GM21528 (cell line): ENCODE measurements around the gene CNTN5.

Experiments used
- ATAC-seq: cut with Tn5 transposase; IDR thresholded peaks from one replicate; pipeline ENCODE4 v1.9.1; 2021; ENCODE audit warnings: mild to moderate bottlenecking, moderate library complexity; ENCODE audit not compliant: unreplicated experiment, low FRiP score

Gene CNTN5

GRCh38 chr11:99489581-99489980, 468.8 kb downstream of the CNTN5 start:
- ATAC-seq = no peak

DNA sequence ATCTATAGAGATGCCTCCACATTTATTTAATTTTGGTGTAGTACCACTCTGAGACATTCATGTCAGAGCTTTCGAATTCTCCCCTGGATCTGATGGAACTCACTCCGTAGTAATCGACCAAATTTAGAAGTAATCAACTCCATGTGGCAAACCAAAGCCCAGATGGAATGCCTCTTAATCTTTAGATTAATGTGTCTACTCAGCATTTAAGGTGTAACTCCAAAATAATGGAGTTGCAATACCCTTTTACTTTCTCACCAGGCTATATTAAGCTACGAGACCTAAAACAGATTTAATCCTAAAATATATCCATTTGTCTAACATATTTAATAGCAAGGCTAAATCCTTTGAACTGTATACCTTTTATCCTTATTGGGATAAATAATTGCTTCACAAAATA, 473.3 kb downstream of the CNTN5 start:
- ATAC-seq = no peak

- no peak for ATAC-seq
Measured at GRCh38 chr11:99501655-99502054, 480.9 kb downstream of the CNTN5 start.

GRCh38 chr11:99505316-99505715, 484.6 kb downstream of the CNTN5 start:
- ATAC-seq = no peak

DNA sequence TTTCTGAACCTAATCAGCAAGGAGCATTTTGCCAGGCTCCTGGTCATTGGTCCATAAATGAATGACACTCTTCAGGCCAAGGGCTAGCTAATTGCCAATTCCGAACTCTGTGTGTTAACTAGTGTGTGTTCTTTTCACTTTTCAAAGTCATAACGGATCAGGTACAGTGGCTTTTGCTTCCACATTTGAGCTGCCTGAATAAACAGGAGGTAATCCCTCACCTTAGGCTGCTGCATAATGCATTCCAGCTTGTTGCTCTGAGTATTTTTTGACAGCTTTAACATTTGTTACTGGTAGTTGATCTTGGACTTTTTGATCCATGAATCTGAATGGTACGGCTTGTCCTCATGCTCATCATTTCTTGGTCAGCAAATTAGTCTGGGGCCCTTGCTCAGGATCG, 485.1 kb downstream of the CNTN5 start:
- ATAC-seq = no peak

GRCh38 chr11:99509863-99510262, 489.1 kb downstream of the CNTN5 start:
- no peak for ATAC-seq

DNA sequence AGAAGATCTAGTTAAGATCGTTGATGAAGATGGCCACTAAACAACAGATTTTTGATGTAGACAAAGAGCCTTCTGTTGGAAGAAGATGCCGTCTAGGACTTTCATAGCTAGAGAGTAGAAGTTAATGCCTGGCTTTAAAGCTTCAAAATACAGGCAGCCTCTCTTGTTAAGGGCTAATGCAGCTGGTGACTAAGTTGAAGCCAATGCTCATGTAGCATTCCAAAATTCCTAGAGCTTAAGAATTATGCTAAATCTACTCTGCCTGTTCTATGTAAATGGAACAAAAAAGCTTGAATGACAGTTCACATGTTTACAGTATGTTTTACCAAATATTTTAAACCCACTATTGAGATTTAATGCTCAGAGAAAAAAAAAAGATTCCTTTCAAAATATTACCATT, 492.6 kb downstream of the CNTN5 start:
- ATAC-seq = no peak

DNA sequence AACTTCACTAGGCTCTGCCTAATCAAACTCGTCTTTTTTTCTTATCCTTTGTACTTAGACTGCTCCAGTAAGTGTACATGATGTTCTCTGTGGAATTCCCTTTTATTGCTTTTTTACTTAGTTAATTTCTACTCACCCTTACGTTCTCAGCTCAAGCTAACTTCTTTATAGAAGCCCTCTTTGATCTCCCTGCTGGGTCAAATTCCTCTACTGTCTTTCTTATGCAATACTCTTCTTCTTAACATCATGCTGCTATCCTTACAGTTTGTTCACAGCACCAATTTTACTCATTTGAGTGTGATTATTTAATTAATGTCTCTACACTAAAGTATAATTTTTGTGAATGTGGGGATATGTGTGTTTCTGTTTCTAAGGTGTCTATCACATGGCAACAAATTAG, 498.3 kb downstream of the CNTN5 start:
- ATAC-seq = no peak

DNA sequence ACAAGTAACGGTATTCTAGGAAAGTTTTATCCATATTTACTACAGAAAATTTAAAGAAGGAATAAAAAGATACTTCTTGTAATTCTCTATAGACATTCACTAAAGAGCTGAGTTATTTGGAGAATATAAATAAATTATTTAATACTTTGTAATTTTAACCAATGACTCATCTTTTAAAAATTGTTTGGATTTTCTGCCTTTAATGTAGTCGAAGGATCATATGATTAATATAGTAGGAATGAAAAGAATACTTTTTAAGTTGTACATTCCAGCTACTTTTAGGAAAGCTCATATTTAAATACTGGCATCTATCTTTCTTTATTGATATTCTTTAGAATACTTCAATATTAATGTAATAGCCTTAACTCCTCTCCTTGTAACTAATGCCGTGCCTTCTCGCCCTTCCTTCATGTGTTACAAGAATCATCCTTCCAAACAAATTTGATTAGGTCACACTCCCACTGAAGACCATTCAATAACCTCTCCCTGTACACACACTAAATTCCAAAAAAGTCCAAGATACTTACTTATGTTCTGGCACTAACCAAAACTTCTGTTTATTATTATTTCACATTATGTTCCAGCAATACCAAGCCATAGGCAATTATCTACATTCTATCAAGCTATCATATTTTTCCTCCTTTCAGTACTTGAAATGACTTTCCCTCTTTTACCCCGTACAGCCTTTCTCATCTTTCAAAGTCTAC, 501.9 kb downstream of the CNTN5 start:
- ATAC-seq = no peak

- no peak for ATAC-seq
Measured at GRCh38 chr11:99531468-99531867, 510.7 kb downstream of the CNTN5 start.

GRCh38 chr11:99534812-99535211, 514.1 kb downstream of the CNTN5 start:
- ATAC-seq = no peak

DNA sequence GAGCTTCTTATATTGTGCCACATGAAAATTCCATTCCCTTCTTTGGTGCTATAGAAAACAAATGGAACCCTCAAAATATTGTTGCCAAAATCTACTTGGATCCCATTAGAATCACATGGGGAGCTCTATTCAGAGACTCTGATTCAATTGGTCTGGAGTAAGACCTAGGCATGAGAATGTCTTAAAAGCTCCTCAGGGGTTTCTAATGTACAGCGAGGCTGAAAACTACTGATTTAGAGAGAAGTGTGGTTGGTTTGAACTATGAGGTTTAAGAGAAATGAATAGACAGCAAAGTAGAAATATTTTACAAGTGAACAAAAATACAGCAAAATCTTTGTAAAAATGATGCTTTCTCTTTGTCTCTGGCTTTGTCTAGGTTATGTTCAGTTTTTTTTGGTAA, 514.7 kb downstream of the CNTN5 start:
- ATAC-seq = peak; percentile 75

DNA sequence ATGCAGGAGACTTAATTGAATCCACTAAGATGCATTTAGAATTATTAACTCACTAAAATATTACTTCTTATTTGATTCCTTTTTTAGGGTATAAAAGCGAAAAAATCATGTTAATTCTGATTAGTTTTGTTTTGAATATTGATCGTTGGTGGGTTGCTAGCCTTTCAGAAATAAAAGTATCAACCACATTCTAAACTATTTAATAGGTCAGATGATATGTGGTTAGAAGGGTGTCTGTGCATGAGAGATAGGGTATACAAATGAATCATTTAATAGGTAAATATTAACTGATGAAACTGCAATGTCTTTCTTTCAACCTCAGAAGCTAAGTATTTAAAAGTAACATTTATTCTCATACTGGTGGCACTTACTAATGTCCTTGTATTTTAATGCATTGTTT, 515.1 kb downstream of the CNTN5 start:
- ATAC-seq = peak; percentile 80

GRCh38 chr11:99537681-99538080, 516.9 kb downstream of the CNTN5 start:
- ATAC-seq = no peak

GRCh38 chr11:99545616-99546015, 524.9 kb downstream of the CNTN5 start:
- no peak for ATAC-seq

GRCh38 chr11:99548264-99548663, 527.5 kb downstream of the CNTN5 start:
- ATAC-seq = no peak

DNA sequence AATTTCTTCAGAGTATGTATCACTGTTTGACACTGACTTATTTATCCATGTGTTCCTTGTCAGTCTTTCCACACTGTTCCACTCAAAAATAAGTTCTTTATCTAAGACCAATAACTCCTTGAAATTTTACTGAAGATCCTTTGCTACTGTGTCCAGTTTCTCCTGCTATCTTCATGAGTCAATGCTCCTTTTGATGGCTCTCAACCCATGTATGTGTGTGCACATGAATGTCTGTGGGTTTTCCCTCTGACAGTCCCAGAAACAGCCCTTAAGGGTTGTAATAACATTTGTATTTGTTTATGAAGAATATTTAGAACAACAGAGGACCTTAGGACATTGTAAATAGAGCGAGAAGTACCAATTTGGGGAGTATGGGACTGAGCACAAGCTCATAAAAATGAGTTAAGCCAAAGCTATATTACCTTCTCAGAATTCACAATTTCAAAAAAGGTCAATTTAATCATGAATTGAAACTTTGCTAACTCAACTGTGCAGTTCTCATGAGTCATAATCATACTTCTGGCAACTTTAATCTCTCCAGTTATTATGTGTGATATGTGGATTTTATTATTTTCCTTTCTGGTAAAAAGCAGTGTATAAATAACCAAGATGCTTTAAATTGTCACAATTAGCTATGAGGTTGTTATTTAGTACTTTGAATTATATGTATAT, 533.6 kb downstream of the CNTN5 start:
- no peak for ATAC-seq

- no peak for ATAC-seq
Measured at GRCh38 chr11:99555486-99555885, 534.7 kb downstream of the CNTN5 start.

DNA sequence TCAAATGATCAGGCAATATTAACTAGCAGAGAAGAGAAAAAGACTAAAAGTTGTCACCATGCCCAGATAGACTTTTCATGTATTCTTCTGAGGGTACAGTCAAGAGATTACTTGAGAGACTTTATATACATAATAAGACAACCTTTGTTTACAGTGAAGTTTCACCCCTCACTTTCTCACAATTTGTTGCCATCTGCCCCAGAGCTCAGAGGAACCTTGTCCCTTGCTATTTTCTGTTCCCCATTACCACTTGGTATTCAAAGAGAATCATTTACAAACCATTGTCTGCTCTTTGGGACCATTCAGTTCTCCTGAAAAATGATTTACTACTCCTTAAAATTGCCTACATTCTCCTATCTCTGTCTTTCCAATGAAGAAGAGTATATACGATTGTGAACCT, 544.6 kb downstream of the CNTN5 start:
- no peak for ATAC-seq

GRCh38 chr11:99567334-99567956, 546.7 kb downstream of the CNTN5 start:
- ATAC-seq = no peak

GRCh38 chr11:99568808-99569207, 548.1 kb downstream of the CNTN5 start:
- no peak for ATAC-seq

GRCh38 chr11:99571094-99571493, 550.3 kb downstream of the CNTN5 start:
- ATAC-seq = peak; percentile 65
